HPDE6-E6E7 (cell line): ENCODE data around the gene SETD2.

Experiments
- DNase-seq: peaks from one replicate; pipeline ENCODE4 v3.0.0; 2011; ENCODE audit warnings: missing footprints; ENCODE audit errors: extremely low spot score

The SETD2 gene

GRCh38 chr3:47009225-47010110 is 154.4 kb downstream of the SETD2 start:
- no peak for DNase-seq

GRCh38 chr3:47008851-47009224 is 155.1 kb downstream of the SETD2 start:
- no peak for DNase-seq

GRCh38 chr3:47008234-47008796 is 155.6 kb downstream of the SETD2 start:
- DNase-seq: no peak

GRCh38 chr3:47007482-47008233 is 156.3 kb downstream of the SETD2 start:
- no peak for DNase-seq

GRCh38 chr3:47007001-47007400 is 156.9 kb downstream of the SETD2 start:
- DNase-seq: no peak

GRCh38 chr3:47006145-47006651 is 157.7 kb downstream of the SETD2 start:
- no peak for DNase-seq

- no peak for DNase-seq
These were observed 158.4 kb downstream of the SETD2 start for GRCh38 chr3:47005212-47006144.

- DNase-seq: no peak
These were observed 159.3 kb downstream of the SETD2 start for GRCh38 chr3:47004369-47005211.

GRCh38 chr3:47003461-47004368 is 160.2 kb downstream of the SETD2 start:
- no peak for DNase-seq

GRCh38 chr3:47003056-47003410 is 160.9 kb downstream of the SETD2 start:
- DNase-seq: no peak

GRCh38 chr3:47002171-47003055 is 161.5 kb downstream of the SETD2 start:
- DNase-seq: no peak

- no peak for DNase-seq
These were observed 162.2 kb downstream of the SETD2 start for GRCh38 chr3:47001731-47002170.

- no peak for DNase-seq
These were observed 162.8 kb downstream of the SETD2 start for GRCh38 chr3:47000922-47001730.

- no peak for DNase-seq
These were observed 163.6 kb downstream of the SETD2 start for GRCh38 chr3:47000198-47000815.

- DNase-seq: no peak
These were observed 164.3 kb downstream of the SETD2 start for GRCh38 chr3:46999516-47000197.

- DNase-seq: no peak
These were observed 164.9 kb downstream of the SETD2 start for GRCh38 chr3:46998852-46999515.
